Cardiac fibroblast (primary cell): ENCODE measurements around the gene MAGEB17.
"Not testable (repeated sequence)": the region's sequence is repeated elsewhere in the genome, so short reads cannot be mapped to it uniquely, and the experiment has no call there.

Source experiments
- DNase-seq, 2 donors: peaks; one replicate each; pipeline versions ENCODE4 v3.0.0 to v3.0.0-alpha.2; 2010; ENCODE audit warnings: low read depth in 2 of 2
- H3K4me3 ChIP-seq, 2 donors: replicated peaks in 1 of 2; 1 replicate in 1 of 2; 2 replicates in 1 of 2; pipeline ENCODE4 v1.5.1; 2011; ENCODE audit warnings: low read depth in 2 of 2, low read length in 2 of 2, mild to moderate bottlenecking in 2 of 2, moderate library complexity in 1 of 2
- TF ChIP-seq, protein P1 (sequence below): IDR thresholded peaks from one replicate; pipeline ENCODE4 v1.5.1; 2011; ENCODE audit warnings: low read depth, mild to moderate bottlenecking, low read length, inconsistent platforms

Gene MAGEB17

DNA sequence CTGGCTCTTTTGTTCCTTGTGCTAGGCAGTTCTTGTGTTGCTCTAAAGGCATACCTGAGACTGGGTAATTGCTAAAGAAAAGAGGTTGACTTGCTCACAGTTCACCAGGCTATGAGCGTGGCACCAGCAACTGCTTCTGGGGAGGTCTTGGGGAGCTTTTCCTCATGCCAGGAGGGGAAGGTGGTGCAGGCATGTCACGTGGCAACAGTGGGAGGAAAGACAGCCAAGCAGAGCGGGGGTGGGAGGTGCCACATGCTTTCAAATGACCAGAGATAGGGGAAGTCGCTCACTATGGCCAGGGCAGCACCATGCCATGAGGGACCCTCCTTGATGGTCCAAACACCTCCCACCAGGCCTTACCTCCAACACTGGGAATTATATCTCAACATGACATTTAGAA, 4.7 kb downstream of the MAGEB17 start:
- no peak overlapping the region for H3K4me3 ChIP-seq
- DNase-seq = no peak
- TF ChIP-seq, protein P1, sequence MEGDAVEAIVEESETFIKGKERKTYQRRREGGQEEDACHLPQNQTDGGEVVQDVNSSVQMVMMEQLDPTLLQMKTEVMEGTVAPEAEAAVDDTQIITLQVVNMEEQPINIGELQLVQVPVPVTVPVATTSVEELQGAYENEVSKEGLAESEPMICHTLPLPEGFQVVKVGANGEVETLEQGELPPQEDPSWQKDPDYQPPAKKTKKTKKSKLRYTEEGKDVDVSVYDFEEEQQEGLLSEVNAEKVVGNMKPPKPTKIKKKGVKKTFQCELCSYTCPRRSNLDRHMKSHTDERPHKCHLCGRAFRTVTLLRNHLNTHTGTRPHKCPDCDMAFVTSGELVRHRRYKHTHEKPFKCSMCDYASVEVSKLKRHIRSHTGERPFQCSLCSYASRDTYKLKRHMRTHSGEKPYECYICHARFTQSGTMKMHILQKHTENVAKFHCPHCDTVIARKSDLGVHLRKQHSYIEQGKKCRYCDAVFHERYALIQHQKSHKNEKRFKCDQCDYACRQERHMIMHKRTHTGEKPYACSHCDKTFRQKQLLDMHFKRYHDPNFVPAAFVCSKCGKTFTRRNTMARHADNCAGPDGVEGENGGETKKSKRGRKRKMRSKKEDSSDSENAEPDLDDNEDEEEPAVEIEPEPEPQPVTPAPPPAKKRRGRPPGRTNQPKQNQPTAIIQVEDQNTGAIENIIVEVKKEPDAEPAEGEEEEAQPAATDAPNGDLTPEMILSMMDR = no peak

DNA sequence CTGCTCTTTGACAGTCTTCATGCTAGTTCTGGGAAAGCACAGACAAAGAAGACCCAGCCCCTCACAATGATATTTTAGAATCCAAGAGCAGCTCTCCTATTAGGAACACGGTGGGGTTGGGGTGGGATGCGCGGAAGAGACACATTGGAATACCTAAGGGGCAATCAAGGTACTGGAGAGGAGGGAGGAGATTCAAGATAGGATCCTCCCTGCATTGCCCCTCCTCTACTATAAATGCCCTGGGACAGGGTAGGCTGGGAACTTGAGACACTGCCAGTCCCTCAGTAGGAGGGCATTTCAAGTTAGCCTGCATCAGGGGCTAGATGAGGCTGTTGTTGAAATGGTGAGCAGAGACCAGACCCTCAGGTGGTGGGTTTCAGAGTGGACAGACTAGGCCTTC, 5.1 kb downstream of the MAGEB17 start:
- no peak for DNase-seq
- TF ChIP-seq, protein P1 = no peak
- H3K4me3 ChIP-seq = no peak overlapping the region

DNA sequence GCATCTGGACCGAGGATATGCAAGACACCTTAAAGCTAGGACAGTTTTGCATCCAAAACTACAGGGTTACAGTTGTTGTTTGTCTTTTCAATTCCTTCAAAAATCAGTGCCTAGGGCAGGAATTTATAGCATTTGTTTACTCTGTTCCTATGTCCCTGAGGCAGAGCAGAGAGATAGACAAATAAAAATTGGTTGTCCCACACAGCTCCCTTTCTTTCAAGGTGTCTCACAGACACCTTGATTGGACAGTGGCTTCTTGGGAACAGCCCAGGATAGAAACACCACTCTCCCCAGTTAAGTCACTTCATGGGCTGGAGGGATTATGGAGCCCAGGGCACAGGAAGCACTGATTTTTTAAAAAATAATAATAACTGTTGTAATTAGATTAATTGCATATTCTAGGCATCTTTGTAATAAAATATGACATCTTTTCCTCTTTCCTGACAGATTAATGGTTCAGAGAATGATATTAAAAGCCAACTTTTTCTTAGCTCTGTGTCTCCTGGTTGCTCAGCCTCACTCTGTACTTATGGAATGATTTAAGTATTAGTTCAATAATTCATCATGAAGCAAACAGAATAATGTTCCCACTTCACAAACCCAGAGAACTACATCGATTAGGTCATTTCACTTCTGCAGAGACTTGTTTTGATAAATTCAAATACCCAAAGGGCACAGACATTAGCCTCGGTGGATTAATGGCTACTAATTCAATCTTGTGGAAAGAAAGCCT, 8.2 kb downstream of the MAGEB17 start:
- TF ChIP-seq, protein P1 = no peak
- no peak for DNase-seq
- H3K4me3 ChIP-seq = no peak overlapping the region

DNA sequence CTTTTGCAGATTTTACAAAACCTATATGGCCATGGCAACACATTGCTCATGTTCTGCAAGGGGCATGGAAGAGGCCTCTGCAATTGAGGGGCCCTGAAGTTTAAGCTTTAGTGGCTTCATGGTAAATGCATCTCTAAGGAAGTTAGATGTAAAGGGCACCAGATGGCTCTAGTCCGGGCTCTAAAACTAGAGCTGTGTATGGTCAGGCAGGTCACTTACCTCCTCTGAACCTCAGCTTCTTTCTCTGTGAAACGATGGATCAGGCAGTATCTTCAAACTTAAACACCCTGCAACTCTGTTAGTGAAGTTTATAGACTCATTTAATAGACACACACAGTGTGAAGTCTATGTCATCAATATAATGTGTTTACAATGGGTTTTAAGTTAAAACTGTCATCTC, 10.0 kb downstream of the MAGEB17 start:
- H3K4me3 ChIP-seq = no peak overlapping the region
- TF ChIP-seq, protein P1 = no peak
- no peak for DNase-seq

DNA sequence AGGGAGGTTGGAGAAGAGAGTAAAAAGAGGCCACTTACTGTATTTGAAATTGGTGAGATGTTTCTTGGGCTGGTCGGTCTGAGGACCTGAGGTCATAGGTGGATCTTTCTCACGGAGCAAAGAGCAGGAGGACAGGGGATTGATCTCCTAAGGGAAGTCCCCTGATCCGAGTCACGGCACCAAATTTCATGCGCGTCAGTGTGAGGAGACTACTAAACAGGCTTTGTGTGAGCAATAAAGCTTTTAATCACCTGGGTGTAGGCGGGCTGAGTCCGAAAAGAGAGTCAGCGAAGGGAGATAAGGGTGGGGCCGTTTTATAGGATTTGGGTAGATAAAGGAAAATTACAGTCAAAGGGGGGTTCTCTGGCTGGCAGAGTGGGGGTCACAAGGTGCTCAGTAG, 16.6 kb downstream of the MAGEB17 start:
- not testable (repeated sequence) for H3K4me3 ChIP-seq, DNase-seq

DNA sequence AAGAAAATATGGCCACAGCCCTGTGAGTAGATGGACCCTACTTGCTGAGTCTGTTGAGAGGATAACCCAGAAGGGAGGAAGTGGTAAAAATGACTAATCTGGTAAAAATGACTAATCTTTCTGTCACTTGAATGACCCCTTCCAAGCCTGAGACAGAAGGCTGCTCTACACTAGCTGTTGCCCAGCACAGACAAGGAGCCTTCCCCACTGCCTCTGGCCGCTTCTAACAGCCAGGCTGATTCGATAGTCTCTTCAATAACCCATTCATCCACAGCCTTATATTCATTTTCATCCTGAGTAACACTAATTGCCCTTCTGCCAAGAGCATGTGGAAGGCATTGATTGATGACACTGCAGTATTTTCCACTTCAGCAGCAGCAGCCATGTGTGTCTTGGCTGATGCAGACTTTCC, 18.4 kb downstream of the MAGEB17 start:
- TF ChIP-seq, protein P1 = no peak
- DNase-seq = peak; percentile 48 to 79
- H3K4me3 ChIP-seq = no peak overlapping the region

DNA sequence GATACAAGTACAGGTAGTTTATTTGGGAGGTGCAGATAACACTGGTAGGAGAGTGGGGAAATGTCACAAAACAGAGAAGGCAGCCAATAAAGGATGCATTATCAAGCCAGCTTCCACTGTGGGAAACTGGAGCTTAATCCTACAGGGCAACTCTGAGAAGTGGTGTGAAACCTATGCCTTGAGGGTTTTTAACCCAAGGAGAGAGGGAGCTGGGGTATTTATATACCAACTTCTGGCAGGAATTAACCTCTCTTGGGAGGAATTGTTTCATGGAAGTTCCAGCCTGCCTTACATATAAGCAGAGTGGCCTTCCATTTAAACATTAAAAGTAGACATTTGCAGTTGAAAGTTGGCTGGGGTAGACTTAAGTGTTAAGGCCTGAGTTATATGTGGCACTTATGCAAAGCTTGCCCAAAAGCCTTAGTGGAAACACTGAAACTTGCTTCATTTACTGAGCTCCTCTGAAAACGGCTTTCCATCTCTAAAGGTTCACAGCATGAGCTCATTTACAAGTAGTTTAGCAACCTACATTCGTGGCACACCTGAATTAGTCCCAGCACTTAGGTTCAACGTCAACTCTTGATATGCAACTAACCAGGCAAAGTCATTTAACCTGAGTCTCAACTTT, 19.2 kb downstream of the MAGEB17 start:
- no peak for DNase-seq
- TF ChIP-seq, protein P1 = no peak

More for the DNA sequence above, 19.2 kb downstream of the MAGEB17 start:
- no peak overlapping the region for H3K4me3 ChIP-seq
